DOHH2 (cell line): ENCODE measurements around the gene SRRM1.
"Not testable (repeated sequence)": the region's sequence is repeated elsewhere in the genome, so short reads cannot be mapped to it uniquely, and the experiment has no call there.

Experiments
- H3F3A ChIP-seq: fragments of 200-600 bp; sonication (generic), shearing (Covaris generic); 2 replicates; pipeline ENCODE4 v1.6.0; 2016; ENCODE audit warnings: antibody characterized with exemption, mild to moderate bottlenecking; ENCODE audit not compliant: control insufficient read depth, insufficient read depth
- H3K27ac ChIP-seq: fragments of 200-600 bp; sonication (generic); 2 replicates; pipeline ENCODE4 v1.5.1; 2014; ENCODE audit warnings: low read depth, mild to moderate bottlenecking, low read length, moderate library complexity
- H3K27me3 ChIP-seq: fragments of 200-600 bp; sonication (generic); 2 replicates; pipeline ENCODE4 v1.6.1; 2014; ENCODE audit warnings: mild to moderate bottlenecking, low read length, mixed read lengths; ENCODE audit not compliant: control insufficient read depth
- H3K36me3 ChIP-seq: fragments of 200-600 bp; sonication (generic); 2 replicates; pipeline ENCODE4 v1.6.1; 2014; ENCODE audit warnings: mild to moderate bottlenecking, low read length, moderate library complexity, mixed read lengths; ENCODE audit not compliant: control insufficient read depth
- H3K4me1 ChIP-seq: fragments of 200-600 bp; sonication (generic); 2 replicates; pipeline ENCODE4 v1.6.1; 2014; ENCODE audit warnings: mild to moderate bottlenecking, low read length, mixed read lengths; ENCODE audit not compliant: control insufficient read depth
- H3K4me2 ChIP-seq: fragments of 200-600 bp; sonication (generic); 2 replicates; pipeline ENCODE4 v1.6.0; 2014; ENCODE audit warnings: mild to moderate bottlenecking, low read length, moderate library complexity
- H3K4me3 ChIP-seq: fragments of 200-600 bp; sonication (generic); 2 replicates; pipeline ENCODE4 v1.5.1; 2014; ENCODE audit warnings: mild to moderate bottlenecking, low read length, mixed read lengths
- H3K79me2 ChIP-seq: fragments of 200-600 bp; sonication (generic); 2 replicates; pipeline ENCODE4 v1.6.1; 2014; ENCODE audit warnings: mild to moderate bottlenecking, low read length, mixed read lengths; ENCODE audit not compliant: control insufficient read depth
- H3K9me2 ChIP-seq: fragments of 200-600 bp; sonication (generic); replicated peaks from 2 replicates; pipeline ENCODE4 v1.6.1; 2014; ENCODE audit warnings: mild to moderate bottlenecking, low read length, mixed read lengths; ENCODE audit not compliant: control insufficient read depth
- H3K9me3 ChIP-seq: fragments of 200-600 bp; sonication (generic); 2 replicates; pipeline ENCODE4 v1.6.1; 2014; ENCODE audit warnings: antibody characterized with exemption, low read length, mixed read lengths; ENCODE audit not compliant: control insufficient read depth, insufficient read depth
- H4K20me1 ChIP-seq: fragments of 200-600 bp; sonication (generic); 2 replicates; pipeline ENCODE4 v1.6.0; 2014; ENCODE audit warnings: low read depth, mild to moderate bottlenecking, antibody characterized with exemption, low read length, moderate library complexity; ENCODE audit not compliant: control insufficient read depth, insufficient read depth
- EZH2phosphoT487 ChIP-seq: fragments of 200-600 bp; sonication (generic); IDR thresholded peaks from 2 replicates; pipeline ENCODE4 v1.6.1; 2017; ENCODE audit warnings: borderline replicate concordance, mild to moderate bottlenecking, antibody characterized with exemption, low read length, moderate library complexity, mixed read lengths
- TF ChIP-seq, protein P1 (sequence below): fragments of 200-600 bp; sonication (generic); IDR thresholded peaks from one replicate; pipeline ENCODE4 v1.5.1; 2014; ENCODE audit warnings: antibody characterized with exemption, mild to moderate bottlenecking, low read depth, low read length; ENCODE audit not compliant: poor library complexity, severe bottlenecking

SRRM1 gene

DNA sequence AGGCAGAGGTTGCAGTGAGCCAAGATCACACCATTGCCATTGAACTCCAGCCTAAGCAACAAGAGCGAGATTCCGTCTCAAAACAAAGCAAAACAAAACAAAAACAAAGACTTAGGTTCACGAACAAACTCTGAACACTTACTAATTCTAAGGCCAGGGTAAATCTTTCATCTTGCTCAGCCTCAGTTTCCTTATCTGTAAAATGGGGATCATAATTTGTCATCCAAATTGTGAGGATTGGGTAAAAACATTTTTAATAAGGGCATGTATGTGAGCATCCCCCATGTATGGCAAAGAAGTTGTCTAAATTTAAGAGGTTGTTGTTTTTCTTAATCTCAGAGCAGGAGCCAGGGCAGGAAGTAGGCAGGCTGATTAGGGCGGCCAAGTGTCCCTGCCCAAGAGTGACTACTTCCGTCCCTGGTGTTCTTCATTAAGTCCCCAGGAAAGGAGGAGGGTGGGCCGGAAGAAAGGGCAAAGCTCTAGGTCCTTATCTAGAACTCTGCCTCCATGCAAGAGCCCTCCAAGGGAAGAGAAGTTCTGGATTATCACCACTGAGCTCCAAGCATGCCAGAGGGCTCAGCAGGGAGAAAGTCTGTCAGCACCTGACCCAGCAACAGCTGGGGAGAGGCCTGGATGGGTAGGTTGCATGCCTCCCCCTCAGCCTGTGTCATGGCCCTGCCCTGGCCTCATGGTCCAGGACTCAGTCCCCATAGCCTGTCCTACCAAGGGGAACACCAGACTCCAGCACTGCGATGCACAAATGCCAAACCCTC is 52.3 kb downstream of the SRRM1 start:
- Histone ChIP-seq H3K36me3 (no peaks in the 10 kb centered on the region), H3K27me3 (no peaks in the 10 kb centered on the region), H3K79me2 (no peaks in the 10 kb centered on the region), H3K4me2 (peak overlapping the region; percentile 48), H3K9me3 (peaks cover 4% of the 10 kb centered on the region; the same call in 1 of the 2 replicates), H3K4me3 (peak overlapping the region; percentile 16; the same call in 1 of the 2 replicates), H3K9me2 (no peaks in the 10 kb centered on the region), H3K4me1 (peaks cover 36% of the 10 kb centered on the region), H3K27ac (no peak overlapping the region), H3F3A (no peaks in the 10 kb centered on the region), H4K20me1 (no peaks in the 10 kb centered on the region)
- TF ChIP-seq, protein P1, sequence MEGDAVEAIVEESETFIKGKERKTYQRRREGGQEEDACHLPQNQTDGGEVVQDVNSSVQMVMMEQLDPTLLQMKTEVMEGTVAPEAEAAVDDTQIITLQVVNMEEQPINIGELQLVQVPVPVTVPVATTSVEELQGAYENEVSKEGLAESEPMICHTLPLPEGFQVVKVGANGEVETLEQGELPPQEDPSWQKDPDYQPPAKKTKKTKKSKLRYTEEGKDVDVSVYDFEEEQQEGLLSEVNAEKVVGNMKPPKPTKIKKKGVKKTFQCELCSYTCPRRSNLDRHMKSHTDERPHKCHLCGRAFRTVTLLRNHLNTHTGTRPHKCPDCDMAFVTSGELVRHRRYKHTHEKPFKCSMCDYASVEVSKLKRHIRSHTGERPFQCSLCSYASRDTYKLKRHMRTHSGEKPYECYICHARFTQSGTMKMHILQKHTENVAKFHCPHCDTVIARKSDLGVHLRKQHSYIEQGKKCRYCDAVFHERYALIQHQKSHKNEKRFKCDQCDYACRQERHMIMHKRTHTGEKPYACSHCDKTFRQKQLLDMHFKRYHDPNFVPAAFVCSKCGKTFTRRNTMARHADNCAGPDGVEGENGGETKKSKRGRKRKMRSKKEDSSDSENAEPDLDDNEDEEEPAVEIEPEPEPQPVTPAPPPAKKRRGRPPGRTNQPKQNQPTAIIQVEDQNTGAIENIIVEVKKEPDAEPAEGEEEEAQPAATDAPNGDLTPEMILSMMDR: no peak
- no peak for TF ChIP-seq EZH2phosphoT487

DNA sequence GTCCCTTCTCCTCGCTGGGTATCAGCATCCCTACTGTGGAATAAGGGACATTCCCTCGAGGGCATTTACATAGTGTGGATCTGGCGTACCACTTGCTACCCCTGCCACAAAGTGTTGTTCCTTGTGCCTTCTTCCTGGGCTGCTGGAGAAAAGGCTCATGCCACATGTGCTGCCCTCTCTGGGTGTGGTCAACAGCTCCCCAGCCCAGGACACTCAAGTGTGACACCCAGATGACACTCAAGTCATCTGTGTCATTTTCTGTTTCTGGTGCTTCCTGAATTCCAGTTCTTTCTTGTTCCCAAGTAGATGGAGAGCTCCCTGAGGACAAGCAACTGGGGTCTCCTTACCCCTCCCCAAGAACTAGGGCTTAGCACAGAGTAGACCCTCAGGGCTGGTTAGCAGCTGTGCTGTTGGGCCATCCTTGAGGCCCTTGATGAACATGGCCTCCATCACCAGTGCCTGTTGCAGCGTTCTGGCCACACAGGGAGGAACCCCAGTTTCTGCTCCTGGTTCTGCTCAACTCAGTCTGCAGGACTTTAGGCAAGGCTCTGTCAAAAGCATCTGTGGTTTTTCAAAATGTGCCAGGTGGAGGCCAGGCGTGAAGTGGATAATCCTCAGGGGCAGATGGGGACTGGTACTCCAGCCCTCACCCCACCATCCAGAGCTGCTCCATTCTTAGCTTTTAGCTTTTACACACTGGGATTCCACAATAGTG is 53.1 kb downstream of the SRRM1 start:
- H3K9me3 ChIP-seq: peaks cover 4% of the 10 kb centered on the region; the same call in 1 of the 2 replicates
- H3K9me2 ChIP-seq: no peaks in the 10 kb centered on the region
- peaks cover 36% of the 10 kb centered on the region for H3K4me1 ChIP-seq
- H3K4me3 ChIP-seq: no peak overlapping the region
- no peaks in the 10 kb centered on the region for H3F3A ChIP-seq
- H3K4me2 ChIP-seq: peak overlapping the region; percentile 48
- no peaks in the 10 kb centered on the region for H3K79me2 ChIP-seq
- TF ChIP-seq EZH2phosphoT487: no peak
- TF ChIP-seq, protein P1: no peak
- H4K20me1 ChIP-seq: no peaks in the 10 kb centered on the region
- no peak overlapping the region for H3K27ac ChIP-seq
- no peaks in the 10 kb centered on the region for H3K27me3 ChIP-seq
- H3K36me3 ChIP-seq: no peaks in the 10 kb centered on the region

DNA sequence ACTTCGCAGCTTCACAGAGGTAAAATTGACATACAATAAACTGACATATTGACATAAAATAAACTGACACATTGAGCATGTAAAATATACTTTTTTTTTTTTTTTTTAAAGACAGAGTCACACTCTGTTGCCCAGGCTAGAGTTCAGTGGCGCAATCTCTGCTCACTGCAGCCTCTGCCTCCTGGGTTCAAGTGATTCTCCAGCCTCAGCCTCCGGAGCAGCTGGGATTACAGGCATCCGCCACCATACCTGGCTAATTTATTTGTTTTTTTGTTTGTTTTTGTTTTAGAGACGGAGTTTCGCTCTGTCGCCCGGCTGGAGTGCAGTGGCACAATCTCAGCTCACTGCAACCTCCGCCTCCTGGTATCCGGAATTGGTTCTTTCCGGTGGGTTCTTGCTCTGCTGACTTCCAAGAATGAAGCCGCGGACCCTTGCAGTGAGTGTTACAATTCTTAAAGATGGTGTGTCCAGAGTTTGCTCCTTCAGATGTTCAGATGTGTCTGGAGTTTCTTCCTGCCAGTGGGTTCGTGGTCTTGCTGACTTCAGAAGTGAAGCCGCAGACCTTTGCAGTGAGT is 53.7 kb downstream of the SRRM1 start:
- peaks cover 36% of the 10 kb centered on the region for H3K4me1 ChIP-seq
- H3K9me2 ChIP-seq: no peaks in the 10 kb centered on the region
- peaks cover 4% of the 10 kb centered on the region; the same call in 1 of the 2 replicates for H3K9me3 ChIP-seq
- no peaks in the 10 kb centered on the region for H3K27me3 ChIP-seq
- H3K4me2 ChIP-seq: 0 out of 2 replicates have a peak overlapping the region, but pooled peaks have one; percentile 6
- H3K36me3 ChIP-seq: no peaks in the 10 kb centered on the region
- H3K79me2 ChIP-seq: no peaks in the 10 kb centered on the region
- no peak overlapping the region for H3K4me3 ChIP-seq
- no peaks in the 10 kb centered on the region for H3F3A ChIP-seq
- no peak for TF ChIP-seq EZH2phosphoT487
- TF ChIP-seq, protein P1: no peak
- no peaks in the 10 kb centered on the region for H4K20me1 ChIP-seq
- no peak overlapping the region for H3K27ac ChIP-seq

DNA sequence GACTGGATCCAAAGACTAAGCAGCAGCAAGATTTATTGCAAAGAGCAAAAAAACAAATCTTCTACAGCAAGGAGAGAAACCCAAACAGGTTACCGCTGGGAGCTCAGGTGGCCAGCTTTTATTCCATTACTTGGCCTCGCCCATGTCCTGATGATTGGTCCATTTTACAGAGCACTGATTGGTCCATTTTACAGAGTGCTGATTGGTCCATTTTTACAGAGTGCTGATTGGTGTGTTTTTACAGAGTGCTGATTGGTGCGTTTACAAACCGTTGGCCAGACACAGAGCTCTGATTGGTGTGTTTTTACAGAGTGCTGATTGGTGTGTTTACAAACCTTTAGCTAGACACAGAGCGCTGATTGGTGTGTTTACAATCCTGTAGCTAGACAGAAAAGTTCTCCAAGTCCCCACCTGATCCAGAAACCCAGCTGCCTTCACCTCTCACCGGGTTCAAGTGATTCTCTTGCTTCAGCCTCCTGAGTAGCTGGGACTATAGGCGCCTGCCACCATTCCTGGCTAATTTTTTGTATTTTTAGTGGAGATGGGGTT is 54.4 kb downstream of the SRRM1 start:
- H4K20me1 ChIP-seq, H3K4me2 ChIP-seq, H3K79me2 ChIP-seq, H3K4me3 ChIP-seq, H3K27me3 ChIP-seq, H3F3A ChIP-seq, H3K36me3 ChIP-seq, H3K9me2 ChIP-seq, H3K27ac ChIP-seq, H3K9me3 ChIP-seq: not testable (repeated sequence)
- H3K4me1 ChIP-seq: peaks cover 36% of the 10 kb centered on the region

DNA sequence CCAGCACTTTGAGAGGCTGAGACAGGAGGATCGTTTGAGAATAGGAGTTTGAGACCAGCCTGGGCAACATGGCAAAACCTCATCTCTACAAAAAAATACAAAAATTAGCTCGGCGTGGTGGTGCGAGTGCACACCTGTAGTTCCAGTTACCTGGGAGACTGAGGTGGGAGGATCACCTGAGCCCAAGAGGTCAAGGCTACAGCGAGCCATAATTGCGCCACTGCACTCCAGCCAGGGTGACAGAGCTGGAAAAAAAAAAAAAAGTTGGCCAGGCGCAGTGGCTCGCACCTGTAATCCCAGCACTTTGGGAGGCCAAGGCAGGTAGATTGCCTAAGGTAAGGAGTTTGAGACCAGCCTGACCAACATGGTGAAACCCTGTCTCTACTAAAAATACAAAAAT is 55.2 kb downstream of the SRRM1 start:
- H3F3A ChIP-seq, H3K27me3 ChIP-seq, H3K27ac ChIP-seq, H3K79me2 ChIP-seq, H3K9me2 ChIP-seq, H3K36me3 ChIP-seq, H4K20me1 ChIP-seq, H3K9me3 ChIP-seq, H3K4me3 ChIP-seq, H3K4me2 ChIP-seq: not testable (repeated sequence)
- peaks cover 36% of the 10 kb centered on the region for H3K4me1 ChIP-seq
